ENCODE measurements around the gene INPP4B. TPM values are rescaled to one million over a fixed set of nuclear protein-coding genes. Genes with fewer than 3 reads are reported as not detected.

INPP4B gene
- total and polyA plus RNA-seq, 2 donors (not counting 1 experiment from before 2014, with no cell fraction given), result 0.03 TPM; not detected in 1

DNA sequence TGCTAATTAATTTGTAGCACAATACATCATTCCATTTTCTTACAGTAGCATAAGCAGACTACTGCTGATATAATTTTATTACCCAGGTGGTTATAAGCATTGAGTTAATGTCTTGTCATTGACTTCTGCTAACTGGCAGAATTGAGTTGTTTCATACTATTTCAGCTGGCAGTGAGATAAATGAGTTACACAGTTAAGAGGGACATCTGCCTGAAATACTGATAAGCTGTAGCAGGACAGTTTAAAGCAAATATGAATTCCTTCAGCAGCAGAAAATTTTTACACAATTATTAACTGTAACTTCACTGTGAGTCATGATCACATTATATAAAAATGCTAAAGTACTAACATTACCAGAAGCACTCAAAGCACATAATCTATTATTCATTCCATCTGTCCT is 326.8 kb downstream of the INPP4B start:
- Histone ChIP-seq H3K9ac (ENCODE audit: low read length) (no peak overlapping the region), H3K27me3 (replicated peaks in 1 of 4; ENCODE audit: control extremely low read depth in 1 of 4, control insufficient read depth in 3 of 4, insufficient read depth in 4 of 4, low read length in 3 of 4) (no peaks in the 10 kb centered on the region), H3K36me3 (replicated peaks in 1 of 2; ENCODE audit: control extremely low read depth in 1 of 2, control insufficient read depth in 1 of 2, extremely low read depth in 1 of 2, insufficient read depth in 2 of 2, low read length in 1 of 2) (no peaks in the 10 kb centered on the region), H3K9me3 (ENCODE audit: control extremely low read depth in 1 of 3, control insufficient read depth in 2 of 3, insufficient read depth in 1 of 3, low read length in 2 of 3) (no peaks in the 10 kb centered on the region), H3K4me1 (ENCODE audit: control insufficient read depth in 2 of 2, insufficient read depth in 2 of 2, low read length in 2 of 2) (no peaks in the 10 kb centered on the region), H3K79me2 (ENCODE audit: control insufficient read depth, insufficient read depth, low read length) (no peaks in the 10 kb centered on the region), H4K20me1 (ENCODE audit: control insufficient read depth, insufficient read depth, low read length, poor library complexity, severe bottlenecking) (no peaks in the 10 kb centered on the region), H3K4me2 (replicated peaks; ENCODE audit: low read depth, low read length, poor library complexity, severe bottlenecking) (no peak overlapping the region), H2AFZ (ENCODE audit: insufficient read depth, low read depth, low read length, poor library complexity, severe bottlenecking) (no peak overlapping the region), H3K4me3 (ENCODE audit: control extremely low read depth in 1 of 5, extremely low read depth in 1 of 5, insufficient read depth in 1 of 5, low read depth in 2 of 5, low read length in 4 of 5) (no peak overlapping the region), H3K27ac (ENCODE audit: low read length in 2 of 2) (no peak overlapping the region)
- DNase-seq, result no peak
- no peaks in the 10 kb centered on the region for H3K9me3 Mint-ChIP-seq (ENCODE audit: insufficient read depth)
- no peaks in the 10 kb centered on the region for H3K4me1 Mint-ChIP-seq
- intact Hi-C loops (cut with micrococcal nuclease), result no loop called here
- no peak overlapping the region for H3K4me3 Mint-ChIP-seq
- ChIA-PET CTCF (no interaction called here), POLR2A (no interaction called here)
- H3K27me3 Mint-ChIP-seq, result no peaks in the 10 kb centered on the region
- TF ChIP-seq EZH2 (IDR thresholded peaks at IDR 0.05; ENCODE audit: borderline replicate concordance, insufficient read depth, low read depth, low read length, poor library complexity, severe bottlenecking), result no peak
- ATAC-seq (ENCODE audit: low read depth), result no peak
- H3K27ac Mint-ChIP-seq, result no peak overlapping the region

DNA sequence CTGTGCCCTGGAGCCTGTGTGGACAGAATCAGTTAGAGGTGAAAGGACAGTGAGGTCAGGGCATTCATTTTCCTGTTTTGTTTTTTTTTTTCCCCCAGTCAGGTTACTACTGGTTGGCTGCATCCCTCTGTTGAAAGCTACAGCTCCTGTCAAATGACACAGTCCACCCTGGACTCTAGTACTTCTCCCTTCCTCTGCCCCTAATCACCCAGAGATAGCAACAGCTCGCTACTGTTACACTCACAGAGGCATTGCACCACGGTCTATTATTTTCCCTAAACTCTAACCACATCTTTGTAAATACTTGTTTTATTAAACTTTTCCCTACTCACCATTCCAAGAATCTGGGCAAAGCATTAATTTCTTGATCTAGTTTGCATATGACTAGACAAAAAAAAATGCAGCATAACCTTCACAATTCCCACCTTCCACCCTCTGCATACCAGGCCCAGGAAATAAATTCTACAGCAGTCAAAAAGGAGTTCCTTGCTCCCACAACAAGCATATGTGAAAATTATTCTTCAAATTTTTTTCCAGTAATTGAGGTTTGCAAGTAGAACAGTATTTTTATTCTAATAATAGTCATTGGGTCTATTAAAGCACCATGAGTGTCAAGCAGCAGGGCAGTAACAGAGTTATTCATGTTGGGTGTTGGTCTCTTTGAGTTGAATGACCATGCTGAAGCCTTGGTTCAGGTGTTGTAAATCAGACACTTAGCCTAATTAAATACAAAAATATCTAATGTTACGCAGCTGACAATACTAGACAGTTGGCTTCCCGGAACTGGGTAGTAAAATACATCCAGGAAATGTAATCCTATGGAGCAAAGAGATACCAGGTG is 329.2 kb downstream of the INPP4B start:
- no peak overlapping the region for H3K9ac ChIP-seq (ENCODE audit: low read length)
- no peaks in the 10 kb centered on the region for H3K27me3 ChIP-seq (replicated peaks in 1 of 4; ENCODE audit: control extremely low read depth in 1 of 4, control insufficient read depth in 3 of 4, insufficient read depth in 4 of 4, low read length in 3 of 4)
- H3K27me3 Mint-ChIP-seq, result no peaks in the 10 kb centered on the region
- ChIA-PET POLR2A (no interaction called here), CTCF (no interaction called here)
- no peak overlapping the region for H2AFZ ChIP-seq (ENCODE audit: insufficient read depth, low read depth, low read length, poor library complexity, severe bottlenecking)
- DNase-seq (no peak), ATAC-seq (ENCODE audit: low read depth) (no peak)
- no peak overlapping the region for H3K4me3 Mint-ChIP-seq
- H3K36me3 ChIP-seq (replicated peaks in 1 of 2; ENCODE audit: control extremely low read depth in 1 of 2, control insufficient read depth in 1 of 2, extremely low read depth in 1 of 2, insufficient read depth in 2 of 2, low read length in 1 of 2), result no peaks in the 10 kb centered on the region
- no peaks in the 10 kb centered on the region for H3K4me1 ChIP-seq (ENCODE audit: control insufficient read depth in 2 of 2, insufficient read depth in 2 of 2, low read length in 2 of 2)
- no peak overlapping the region for H3K4me2 ChIP-seq (replicated peaks; ENCODE audit: low read depth, low read length, poor library complexity, severe bottlenecking)
- WGBS (ENCODE audit: insufficient coverage), result 82% methylated on average over 4 of the region's 4 CpGs
- H4K20me1 ChIP-seq (ENCODE audit: control insufficient read depth, insufficient read depth, low read length, poor library complexity, severe bottlenecking), result no peaks in the 10 kb centered on the region
- H3K27ac Mint-ChIP-seq, result no peak overlapping the region
- no peaks in the 10 kb centered on the region for H3K9me3 Mint-ChIP-seq (ENCODE audit: insufficient read depth)
- TF ChIP-seq, protein P1, sequence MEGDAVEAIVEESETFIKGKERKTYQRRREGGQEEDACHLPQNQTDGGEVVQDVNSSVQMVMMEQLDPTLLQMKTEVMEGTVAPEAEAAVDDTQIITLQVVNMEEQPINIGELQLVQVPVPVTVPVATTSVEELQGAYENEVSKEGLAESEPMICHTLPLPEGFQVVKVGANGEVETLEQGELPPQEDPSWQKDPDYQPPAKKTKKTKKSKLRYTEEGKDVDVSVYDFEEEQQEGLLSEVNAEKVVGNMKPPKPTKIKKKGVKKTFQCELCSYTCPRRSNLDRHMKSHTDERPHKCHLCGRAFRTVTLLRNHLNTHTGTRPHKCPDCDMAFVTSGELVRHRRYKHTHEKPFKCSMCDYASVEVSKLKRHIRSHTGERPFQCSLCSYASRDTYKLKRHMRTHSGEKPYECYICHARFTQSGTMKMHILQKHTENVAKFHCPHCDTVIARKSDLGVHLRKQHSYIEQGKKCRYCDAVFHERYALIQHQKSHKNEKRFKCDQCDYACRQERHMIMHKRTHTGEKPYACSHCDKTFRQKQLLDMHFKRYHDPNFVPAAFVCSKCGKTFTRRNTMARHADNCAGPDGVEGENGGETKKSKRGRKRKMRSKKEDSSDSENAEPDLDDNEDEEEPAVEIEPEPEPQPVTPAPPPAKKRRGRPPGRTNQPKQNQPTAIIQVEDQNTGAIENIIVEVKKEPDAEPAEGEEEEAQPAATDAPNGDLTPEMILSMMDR (IDR thresholded peaks at IDR 0.05), result no peak
- TF ChIP-seq EZH2 (IDR thresholded peaks at IDR 0.05; ENCODE audit: borderline replicate concordance, insufficient read depth, low read depth, low read length, poor library complexity, severe bottlenecking), result no peak
- H3K9me3 ChIP-seq (ENCODE audit: control extremely low read depth in 1 of 3, control insufficient read depth in 2 of 3, insufficient read depth in 1 of 3, low read length in 2 of 3), result no peaks in the 10 kb centered on the region
- H3K4me3 ChIP-seq (ENCODE audit: control extremely low read depth in 1 of 5, extremely low read depth in 1 of 5, insufficient read depth in 1 of 5, low read depth in 2 of 5, low read length in 4 of 5), result no peak overlapping the region
- H3K79me2 ChIP-seq (ENCODE audit: control insufficient read depth, insufficient read depth, low read length), result no peaks in the 10 kb centered on the region
- H3K27ac ChIP-seq (ENCODE audit: low read length in 2 of 2), result no peak overlapping the region
- intact Hi-C loops (cut with micrococcal nuclease), result no loop called here
- no peaks in the 10 kb centered on the region for H3K4me1 Mint-ChIP-seq

All from B cell (primary cell).